Gastroesophageal sphincter (tissue), 3 donors: ENCODE measurements around the gene SOX6.

Experiments
- EP300 ChIP-seq: sonication (generic); formaldehyde crosslinking; IDR thresholded peaks from one replicate; pipeline ENCODE4 v1.6.1; 2017; ENCODE audit warnings: antibody characterized with exemption, mild to moderate bottlenecking
- POLR2A ChIP-seq, 2 donors: fragments of 450-650 bp; IDR thresholded peaks; one replicate each; pipeline ENCODE4 v1.6.1; 2017; ENCODE audit warnings: antibody characterized with exemption in 2 of 2, mild to moderate bottlenecking in 2 of 2, moderate library complexity in 1 of 2
- POLR2AphosphoS5 ChIP-seq: sonication (generic); formaldehyde crosslinking; IDR thresholded peaks from one replicate; pipeline ENCODE4 v1.6.1; 2017; ENCODE audit warnings: antibody characterized with exemption
- TF ChIP-seq, protein P1 (sequence below), 4 experiments: fragments of 200-600 bp in 2 of 4; fragments of 450-650 bp in 2 of 4; sonication (generic) in 1 of 4; IDR thresholded peaks; one replicate each; pipeline ENCODE4 v1.5.1; 2017 to 2019; ENCODE audit warnings: antibody characterized with exemption in 4 of 4, mild to moderate bottlenecking in 2 of 4, moderate library complexity in 2 of 4

DNA sequence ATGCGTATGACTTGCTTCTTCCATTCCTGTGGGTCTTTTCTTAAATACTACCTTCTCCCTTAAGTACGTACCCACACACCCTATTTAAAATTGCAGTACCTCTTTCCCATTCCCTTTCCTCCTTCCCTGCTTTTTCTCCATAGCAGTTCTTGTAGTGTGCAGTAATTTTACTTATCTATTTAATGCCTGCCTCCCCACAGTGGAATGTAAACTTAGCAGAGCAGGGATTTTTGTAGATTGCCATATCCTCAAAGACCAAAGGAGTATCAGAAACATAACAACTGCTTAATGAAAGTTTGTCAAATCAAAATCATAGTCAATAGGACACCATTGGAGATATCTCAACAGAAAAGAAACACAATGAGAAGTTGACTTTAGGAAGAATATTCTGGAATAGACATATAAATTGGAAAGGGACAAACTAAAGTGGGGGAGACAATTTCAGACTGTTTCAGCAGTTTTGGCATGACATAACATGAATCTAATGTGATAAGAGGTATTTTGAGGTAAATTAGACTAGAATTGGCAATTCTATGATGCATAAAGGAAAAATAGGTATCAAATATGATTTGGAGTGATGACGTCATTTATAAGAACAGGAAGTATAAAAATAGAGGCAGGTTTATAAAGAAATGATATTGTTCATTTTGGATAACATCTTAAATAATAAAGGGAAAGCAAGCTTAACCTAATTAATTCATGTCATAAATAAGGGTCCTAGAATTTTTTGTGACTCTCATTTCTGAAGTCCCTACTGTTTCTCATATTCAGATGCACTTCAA is 188.4 kb downstream of the SOX6 start:
- TF ChIP-seq, protein P1, sequence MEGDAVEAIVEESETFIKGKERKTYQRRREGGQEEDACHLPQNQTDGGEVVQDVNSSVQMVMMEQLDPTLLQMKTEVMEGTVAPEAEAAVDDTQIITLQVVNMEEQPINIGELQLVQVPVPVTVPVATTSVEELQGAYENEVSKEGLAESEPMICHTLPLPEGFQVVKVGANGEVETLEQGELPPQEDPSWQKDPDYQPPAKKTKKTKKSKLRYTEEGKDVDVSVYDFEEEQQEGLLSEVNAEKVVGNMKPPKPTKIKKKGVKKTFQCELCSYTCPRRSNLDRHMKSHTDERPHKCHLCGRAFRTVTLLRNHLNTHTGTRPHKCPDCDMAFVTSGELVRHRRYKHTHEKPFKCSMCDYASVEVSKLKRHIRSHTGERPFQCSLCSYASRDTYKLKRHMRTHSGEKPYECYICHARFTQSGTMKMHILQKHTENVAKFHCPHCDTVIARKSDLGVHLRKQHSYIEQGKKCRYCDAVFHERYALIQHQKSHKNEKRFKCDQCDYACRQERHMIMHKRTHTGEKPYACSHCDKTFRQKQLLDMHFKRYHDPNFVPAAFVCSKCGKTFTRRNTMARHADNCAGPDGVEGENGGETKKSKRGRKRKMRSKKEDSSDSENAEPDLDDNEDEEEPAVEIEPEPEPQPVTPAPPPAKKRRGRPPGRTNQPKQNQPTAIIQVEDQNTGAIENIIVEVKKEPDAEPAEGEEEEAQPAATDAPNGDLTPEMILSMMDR (IDR thresholded peaks at IDR 0.05) = no peak
- TF ChIP-seq POLR2A (IDR thresholded peaks at IDR 0.05) = no peak
- no peak for TF ChIP-seq POLR2AphosphoS5
- TF ChIP-seq EP300 = no peak
